ENCODE measurements around the gene DENND2C. TPM values are rescaled to one million over a fixed set of nuclear protein-coding genes. Genes with fewer than 3 reads are reported as not detected.
A peak's percentile ranks its signal among the peaks of the same experiment; 100 is the strongest.

The DENND2C gene, protein sequence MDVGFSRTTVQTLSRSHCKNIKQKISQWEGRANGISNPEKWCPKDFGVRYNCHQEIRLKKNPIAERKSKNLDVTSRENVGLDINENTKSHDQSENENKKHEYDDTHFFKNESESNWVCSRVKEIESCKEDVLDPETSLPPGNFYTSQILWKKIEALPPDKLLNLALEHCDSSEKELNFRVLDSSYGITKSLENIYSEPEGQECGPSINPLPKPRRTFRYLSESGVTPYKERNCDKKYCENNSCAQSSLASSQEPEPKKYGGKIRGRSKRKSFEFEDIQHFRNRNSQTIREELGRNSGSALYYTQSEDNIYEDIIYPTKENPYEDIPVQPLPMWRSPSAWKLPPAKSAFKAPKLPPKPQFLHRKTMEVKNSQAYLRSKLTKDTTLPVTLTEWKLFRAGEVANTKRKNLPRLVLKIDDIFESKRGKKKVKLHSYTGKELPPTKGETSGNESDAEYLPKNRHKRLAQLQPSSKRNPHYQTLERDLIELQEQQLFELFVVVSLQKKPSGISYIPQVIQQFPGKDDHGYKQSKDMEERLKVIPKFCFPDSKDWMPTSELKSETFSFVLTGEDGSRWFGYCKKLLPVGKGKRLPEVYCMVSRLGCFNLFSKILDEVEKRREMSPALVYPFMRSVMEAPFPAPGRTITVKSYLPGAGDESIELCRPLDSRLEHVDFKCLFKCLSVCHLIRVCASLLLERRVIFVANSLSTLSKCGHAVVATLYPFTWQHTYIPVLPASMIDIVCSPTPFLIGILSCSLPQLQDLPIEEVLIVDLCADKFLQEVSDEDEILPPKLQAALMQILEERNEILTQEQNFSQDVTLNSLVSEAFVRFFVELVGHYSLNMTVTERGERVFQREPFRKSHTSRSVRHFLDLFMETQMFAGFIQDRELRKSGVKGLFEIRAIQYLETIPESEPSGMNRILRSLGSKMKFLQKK
- total RNA-seq (1.3 and 1.5 TPM in 2 replicates), polyA plus RNA-seq (1.5 and 1.7 TPM in 2 replicates), polyA minus RNA-seq (ENCODE audit: low replicate concordance) (1.2 and 1.4 TPM in 2 replicates)
- 1.0 and 1.4 TPM in 2 replicates for polyA plus RNA-seq (2012)

- no peak for DNase-seq (ENCODE audit: low read depth in 2 of 2)
- H3K4me3 ChIP-seq (replicated peaks in 1 of 4; ENCODE audit: control extremely low read depth in 1 of 4, insufficient read depth in 1 of 4, low read depth in 3 of 4, low read length in 4 of 4), result peak within 1 kb of the TSS; percentile 80 to 97 (median 82)
- H3K9ac ChIP-seq (ENCODE audit: insufficient read depth, low read length), result peak within 1 kb of the TSS; percentile 91
- no peaks in the 10 kb centered on the region for H3K9me3 ChIP-seq (ENCODE audit: control insufficient read depth, insufficient read depth, low read depth, low read length)
- TF ChIP-seq EZH2 (IDR thresholded peaks at IDR 0.05; ENCODE audit: low read length, missing control alignments), result no peak
- TF ChIP-seq, protein P1, sequence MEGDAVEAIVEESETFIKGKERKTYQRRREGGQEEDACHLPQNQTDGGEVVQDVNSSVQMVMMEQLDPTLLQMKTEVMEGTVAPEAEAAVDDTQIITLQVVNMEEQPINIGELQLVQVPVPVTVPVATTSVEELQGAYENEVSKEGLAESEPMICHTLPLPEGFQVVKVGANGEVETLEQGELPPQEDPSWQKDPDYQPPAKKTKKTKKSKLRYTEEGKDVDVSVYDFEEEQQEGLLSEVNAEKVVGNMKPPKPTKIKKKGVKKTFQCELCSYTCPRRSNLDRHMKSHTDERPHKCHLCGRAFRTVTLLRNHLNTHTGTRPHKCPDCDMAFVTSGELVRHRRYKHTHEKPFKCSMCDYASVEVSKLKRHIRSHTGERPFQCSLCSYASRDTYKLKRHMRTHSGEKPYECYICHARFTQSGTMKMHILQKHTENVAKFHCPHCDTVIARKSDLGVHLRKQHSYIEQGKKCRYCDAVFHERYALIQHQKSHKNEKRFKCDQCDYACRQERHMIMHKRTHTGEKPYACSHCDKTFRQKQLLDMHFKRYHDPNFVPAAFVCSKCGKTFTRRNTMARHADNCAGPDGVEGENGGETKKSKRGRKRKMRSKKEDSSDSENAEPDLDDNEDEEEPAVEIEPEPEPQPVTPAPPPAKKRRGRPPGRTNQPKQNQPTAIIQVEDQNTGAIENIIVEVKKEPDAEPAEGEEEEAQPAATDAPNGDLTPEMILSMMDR (conservative IDR thresholded peaks at IDR 0.05 in 1 of 2, IDR thresholded peaks at IDR 0.05 in 1 of 2; ENCODE audit: low read depth in 1 of 2, low read length in 2 of 2), result no peak
- no peaks in the 10 kb centered on the region for H3K36me3 ChIP-seq (ENCODE audit: control insufficient read depth, insufficient read depth, low read length)
- H3K79me2 ChIP-seq (ENCODE audit: control insufficient read depth, insufficient read depth, low read length), result no peaks in the 10 kb centered on the region
- H3K27me3 ChIP-seq (ENCODE audit: control insufficient read depth, insufficient read depth, low read length), result no peaks in the 10 kb centered on the region
- peak within 1 kb of the TSS; percentile 99 for H2AFZ ChIP-seq (ENCODE audit: low read length)
- H3K27ac ChIP-seq (ENCODE audit: insufficient read depth, low read length), result peak within 1 kb of the TSS; percentile 94
- H4K20me1 ChIP-seq (ENCODE audit: control insufficient read depth, extremely low read depth, insufficient read depth, low read length), result no peaks in the 10 kb centered on the region
- H3K4me2 ChIP-seq (ENCODE audit: extremely low read depth, insufficient read depth, low read length), result peak within 1 kb of the TSS; percentile 98
- peaks cover 3% of the 10 kb centered on the region for H3K4me1 ChIP-seq (ENCODE audit: control insufficient read depth, extremely low read depth, insufficient read depth, low read length)
Measured at GRCh38 chr1:114669562-114670082, at the start of gene DENND2C. Gene DENND2C (minus strand): TSS chr1:114670049. CDS start chr1:114625984, 44,065 bp downstream.

DNA sequence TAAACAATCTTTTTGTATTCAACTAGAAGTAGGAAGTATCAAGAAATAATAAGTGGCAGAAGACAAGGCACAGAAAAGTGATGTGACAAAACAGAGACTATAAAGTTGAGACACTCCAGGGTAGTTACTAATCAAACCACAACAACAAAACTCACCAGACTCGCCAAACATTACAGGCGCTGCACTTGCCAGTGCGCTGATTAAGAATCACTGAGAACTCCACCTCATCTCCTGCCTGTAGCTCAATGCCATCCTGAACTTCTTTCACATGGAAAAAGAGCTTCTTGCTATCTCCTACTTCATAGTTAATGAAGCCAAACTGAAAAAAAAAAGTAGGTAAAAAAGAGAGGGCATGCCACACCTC is 49.6 kb upstream of the DENND2C start:
- no peak overlapping the region for H2AFZ ChIP-seq (ENCODE audit: low read length)
- DNase-seq (ENCODE audit: low read depth in 2 of 2), result peak in 1 of 2 donors; percentile 42
- H3K4me2 ChIP-seq (ENCODE audit: extremely low read depth, insufficient read depth, low read length), result no peak overlapping the region
- no peak overlapping the region for H3K27ac ChIP-seq (ENCODE audit: insufficient read depth, low read length)
- H3K9me3 ChIP-seq (ENCODE audit: control insufficient read depth, insufficient read depth, low read depth, low read length), result no peaks in the 10 kb centered on the region
- no peak overlapping the region for H3K9ac ChIP-seq (ENCODE audit: insufficient read depth, low read length)
- no peak for TF ChIP-seq EZH2 (IDR thresholded peaks at IDR 0.05; ENCODE audit: low read length, missing control alignments)
- TF ChIP-seq, protein P1 (conservative IDR thresholded peaks at IDR 0.05 in 1 of 2, IDR thresholded peaks at IDR 0.05 in 1 of 2; ENCODE audit: low read depth in 1 of 2, low read length in 2 of 2), result no peak
- H3K4me1 ChIP-seq (ENCODE audit: control insufficient read depth, extremely low read depth, insufficient read depth, low read length), result peaks cover 2% of the 10 kb centered on the region
- H4K20me1 ChIP-seq (ENCODE audit: control insufficient read depth, extremely low read depth, insufficient read depth, low read length), result no peaks in the 10 kb centered on the region
- H3K79me2 ChIP-seq (ENCODE audit: control insufficient read depth, insufficient read depth, low read length), result peaks cover 21% of the 10 kb centered on the region
- H3K27me3 ChIP-seq (ENCODE audit: control insufficient read depth, insufficient read depth, low read length), result no peaks in the 10 kb centered on the region
- peaks cover 19% of the 10 kb centered on the region for H3K36me3 ChIP-seq (ENCODE audit: control insufficient read depth, insufficient read depth, low read length)
- no peak overlapping the region for H3K4me3 ChIP-seq (replicated peaks in 1 of 4; ENCODE audit: control extremely low read depth in 1 of 4, insufficient read depth in 1 of 4, low read depth in 3 of 4, low read length in 4 of 4)
